Glutamatergic neuron (in vitro differentiated cells): ENCODE measurements around the gene PDCL2. TPM values are rescaled to one million over a fixed set of nuclear protein-coding genes. Genes with fewer than 3 reads are reported as not detected.
"Not testable (repeated sequence)": the region's sequence is repeated elsewhere in the genome, so short reads cannot be mapped to it uniquely, and the experiment has no call there.

ENCODE experiments used
- DNase-seq: peaks from one replicate; pipeline ENCODE4 v3.0.0; 2022
- H3K27ac Mint-ChIP-seq: one replicate; pipeline ENCODE4 v1.8.0; 2020; ENCODE audit warnings: mild to moderate bottlenecking, mixed read lengths, inconsistent platforms; ENCODE audit not compliant: unreplicated experiment
- H3K27me3 Mint-ChIP-seq: one replicate; pipeline ENCODE4 v1.8.0; 2020; ENCODE audit warnings: mild to moderate bottlenecking, moderate library complexity, mixed read lengths, inconsistent platforms; ENCODE audit not compliant: unreplicated experiment
- H3K36me3 Mint-ChIP-seq: one replicate; pipeline ENCODE4 v1.8.0; 2020; ENCODE audit warnings: mild to moderate bottlenecking, mixed read lengths, inconsistent platforms; ENCODE audit not compliant: unreplicated experiment
- H3K4me1 Mint-ChIP-seq: one replicate; pipeline ENCODE4 v1.8.0; 2020; ENCODE audit warnings: mild to moderate bottlenecking, low read depth, mixed read lengths, inconsistent platforms; ENCODE audit not compliant: unreplicated experiment
- H3K4me3 Mint-ChIP-seq: one replicate; pipeline ENCODE4 v1.8.0; 2020; ENCODE audit warnings: mild to moderate bottlenecking, mixed read lengths, inconsistent platforms; ENCODE audit not compliant: unreplicated experiment
- H3K9me3 Mint-ChIP-seq: one replicate; pipeline ENCODE4 v1.8.0; 2020; ENCODE audit warnings: mild to moderate bottlenecking, moderate library complexity, mixed read lengths, inconsistent platforms; ENCODE audit not compliant: unreplicated experiment
- CTCF ChIP-seq: fragments of 200-600 bp; sonication (generic); IDR thresholded peaks from one replicate; pipeline ENCODE4 v1.5.0; 2021; ENCODE audit not compliant: partially characterized antibody, unreplicated experiment
- total RNA-seq: library from RNA; stranded (reverse); fragmentation: NEBNext Ultra II Directional; extraction: Animal tissue kit (Norgen Biotek cat#: 25700); gene quantifications from one replicate; pipeline ENCODE4 v1.2.1, GENCODE V29; 2021; ENCODE audit not compliant: unreplicated experiment

The PDCL2 gene
- total RNA-seq, 1 donor from 2014 or later: not detected

GRCh38 chr4:55635282-55635681, 43.2 kb upstream of the PDCL2 start:
- TF ChIP-seq CTCF: no peak
- Mint-ChIP-seq H3K27ac (peak overlapping the region; percentile 4), H3K9me3 (peaks cover 2% of the 10 kb centered on the region), H3K4me1 (peaks cover 21% of the 10 kb centered on the region), H3K27me3 (peaks cover 4% of the 10 kb centered on the region), H3K4me3 (peak overlapping the region; percentile 92), H3K36me3 (no peaks in the 10 kb centered on the region)
- DNase-seq: peak; percentile 16

GRCh38 chr4:55634417-55635128, 42.5 kb upstream of the PDCL2 start:
- Mint-ChIP-seq H3K4me3 (peak overlapping the region; percentile 92), H3K27me3 (peaks cover 4% of the 10 kb centered on the region), H3K36me3 (no peaks in the 10 kb centered on the region), H3K27ac (peak overlapping the region; percentile 31), H3K9me3 (peaks cover 2% of the 10 kb centered on the region), H3K4me1 (peaks cover 21% of the 10 kb centered on the region)
- TF ChIP-seq CTCF: no peak
- DNase-seq: no peak

GRCh38 chr4:55633903-55634302, 41.9 kb upstream of the PDCL2 start:
- TF ChIP-seq CTCF: no peak
- Mint-ChIP-seq H3K9me3 (peaks cover 2% of the 10 kb centered on the region), H3K4me3 (no peak overlapping the region), H3K27me3 (peaks cover 4% of the 10 kb centered on the region), H3K4me1 (peaks cover 21% of the 10 kb centered on the region), H3K27ac (no peak overlapping the region), H3K36me3 (no peaks in the 10 kb centered on the region)
- no peak for DNase-seq

DNA sequence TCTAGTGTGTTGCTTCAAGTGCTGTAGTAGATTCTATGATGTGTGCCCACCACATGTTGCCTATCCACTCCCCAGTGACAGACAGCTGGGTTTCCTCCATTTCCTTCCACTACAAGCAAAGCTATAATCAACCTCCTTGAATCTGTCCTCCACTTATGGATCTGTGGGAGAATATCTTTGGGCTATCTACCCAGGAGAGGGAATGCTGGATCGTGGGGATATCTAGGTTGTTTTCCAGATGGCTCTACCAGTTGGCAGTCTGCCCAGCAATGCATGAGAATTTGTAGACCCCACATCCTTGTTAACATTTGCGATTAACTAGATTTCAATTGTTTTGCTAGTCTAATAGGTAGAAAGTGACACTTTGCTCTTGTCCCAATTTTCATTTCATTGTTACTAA, 33.8 kb upstream of the PDCL2 start:
- H3K36me3 Mint-ChIP-seq: no peaks in the 10 kb centered on the region
- H3K27ac Mint-ChIP-seq: no peak overlapping the region
- no peaks in the 10 kb centered on the region for H3K9me3 Mint-ChIP-seq

DNA sequence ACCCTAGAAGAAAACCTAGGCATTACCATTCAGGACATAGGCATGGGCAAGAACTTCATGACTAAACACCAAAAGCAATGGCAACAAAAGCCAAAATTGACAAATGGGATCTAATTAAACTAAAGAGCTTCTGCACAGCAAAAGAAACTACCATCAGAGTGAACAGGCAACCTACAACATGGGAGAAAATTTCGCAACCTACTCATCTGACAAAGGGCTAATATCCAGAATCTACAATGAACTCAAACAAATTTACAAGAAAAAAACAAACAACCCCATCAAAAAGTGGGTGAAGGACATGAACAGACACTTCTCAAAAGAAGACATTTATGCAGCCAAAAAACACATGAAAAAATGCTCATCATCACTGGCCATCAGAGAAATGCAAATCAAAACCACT, 32.0 kb upstream of the PDCL2 start:
- H3K27ac Mint-ChIP-seq, H3K4me3 Mint-ChIP-seq, H3K9me3 Mint-ChIP-seq, H3K36me3 Mint-ChIP-seq, DNase-seq, H3K27me3 Mint-ChIP-seq, H3K4me1 Mint-ChIP-seq: not testable (repeated sequence)

More for the DNA sequence above, 33.8 kb upstream of the PDCL2 start:
- Mint-ChIP-seq H3K4me1 (no peaks in the 10 kb centered on the region), H3K27me3 (no peaks in the 10 kb centered on the region), H3K4me3 (no peak overlapping the region)
- DNase-seq: no peak
- no peak for TF ChIP-seq CTCF
